Measurements from ENCODE around the gene ATP2B1. TPM values are rescaled to one million over a fixed set of nuclear protein-coding genes. Genes with fewer than 3 reads are reported as not detected.

ATP2B1 gene
- total RNA-seq, 1 experiment from 2014 or later, result 20.6 TPM

- no peaks in the 10 kb centered on the region; the same call in 1 of the 2 replicates for H3K27me3 ChIP-seq (ENCODE audit: insufficient read depth, low read length)
- no peak overlapping the region for H2BK120ac ChIP-seq (ENCODE audit: low read depth, low read length, poor library complexity, severe bottlenecking)
- TF ChIP-seq CTCF (conservative IDR thresholded peaks at IDR 0.05), result no peak
- H3K4me1 Mint-ChIP-seq, result no peaks in the 10 kb centered on the region
- no peak overlapping the region for H3K27ac Mint-ChIP-seq
- H4K5ac ChIP-seq (ENCODE audit: insufficient read length, low read depth, low read length), result no peak overlapping the region
- no peak overlapping the region for H4K91ac ChIP-seq (ENCODE audit: insufficient read length, low read depth, low read length)
- H4K20me1 ChIP-seq (ENCODE audit: control insufficient read depth, insufficient read depth, insufficient read length), result no peaks in the 10 kb centered on the region
- H3K4ac ChIP-seq (ENCODE audit: low read depth, low read length), result no peak overlapping the region
- H2BK5ac ChIP-seq (ENCODE audit: insufficient read length, low read length), result no peak overlapping the region
- DNase-seq, result no peak
- no peak overlapping the region for H2BK15ac ChIP-seq (ENCODE audit: low read depth, low read length)
- no peak overlapping the region for H3T11ph ChIP-seq (ENCODE audit: low read length)
- no peaks in the 10 kb centered on the region for H3K23me2 ChIP-seq (ENCODE audit: insufficient read length, low read depth, low read length, poor library complexity, severe bottlenecking)
- H3K36me3 Mint-ChIP-seq (ENCODE audit: insufficient read depth in 1 of 3, low read depth in 3 of 3), result no peaks in the 10 kb centered on the region
- H3K4me3 Mint-ChIP-seq, result no peak overlapping the region
- H3K79me1 ChIP-seq (ENCODE audit: insufficient read depth, low read depth, low read length, poor library complexity, severe bottlenecking), result no peaks in the 10 kb centered on the region
- no peaks in the 10 kb centered on the region for H3K79me2 ChIP-seq (ENCODE audit: insufficient read depth, low read length)
- H3K4me1 ChIP-seq (ENCODE audit: insufficient read depth, low read length), result no peaks in the 10 kb centered on the region
- no peak overlapping the region for H2AFZ ChIP-seq (ENCODE audit: low read length)
- H3K14ac ChIP-seq (ENCODE audit: insufficient read depth, low read length), result no peak overlapping the region
- no peak overlapping the region for H4K8ac ChIP-seq (replicated peaks; ENCODE audit: insufficient read length, low read depth, low read length)
- no peak overlapping the region for H2BK20ac ChIP-seq (ENCODE audit: low read depth, low read length, poor library complexity, severe bottlenecking)
- H3K56ac ChIP-seq (ENCODE audit: insufficient read length, low read depth, low read length), result no peak overlapping the region
- H2AK5ac ChIP-seq (ENCODE audit: insufficient read length, low read length), result no peak overlapping the region
- H3K9ac ChIP-seq (ENCODE audit: extremely low read depth, insufficient read length, low read length), result no peak overlapping the region
- no peak overlapping the region for H3K23ac ChIP-seq (ENCODE audit: insufficient read length, low read depth, low read length)
- no peaks in the 10 kb centered on the region for H3K9me3 ChIP-seq (ENCODE audit: control insufficient read depth, low read depth, low read length)
- no peak overlapping the region for H3K18ac ChIP-seq (ENCODE audit: insufficient read length, low read depth, low read length)
- no peaks in the 10 kb centered on the region for H3K27me3 Mint-ChIP-seq (ENCODE audit: low read depth)
- H3K9me3 Mint-ChIP-seq, result no peaks in the 10 kb centered on the region
- no peak overlapping the region for H3K4me2 ChIP-seq (ENCODE audit: insufficient read depth, insufficient read length, low read length)
- no peak overlapping the region for H3K27ac ChIP-seq (ENCODE audit: insufficient read length, low read depth, low read length)
- H2BK12ac ChIP-seq (ENCODE audit: insufficient read length, low read depth, low read length), result no peak overlapping the region
Observed at GRCh38 chr12:89566615-89567014, 142.0 kb downstream of the ATP2B1 start.
